GM21367 (cell line): ENCODE measurements around the gene HLA-A.

Experiments used
- ATAC-seq: cut with Tn5 transposase; IDR thresholded peaks from one replicate; pipeline ENCODE4 v1.9.1; 2021; ENCODE audit not compliant: unreplicated experiment

The HLA-A gene

DNA sequence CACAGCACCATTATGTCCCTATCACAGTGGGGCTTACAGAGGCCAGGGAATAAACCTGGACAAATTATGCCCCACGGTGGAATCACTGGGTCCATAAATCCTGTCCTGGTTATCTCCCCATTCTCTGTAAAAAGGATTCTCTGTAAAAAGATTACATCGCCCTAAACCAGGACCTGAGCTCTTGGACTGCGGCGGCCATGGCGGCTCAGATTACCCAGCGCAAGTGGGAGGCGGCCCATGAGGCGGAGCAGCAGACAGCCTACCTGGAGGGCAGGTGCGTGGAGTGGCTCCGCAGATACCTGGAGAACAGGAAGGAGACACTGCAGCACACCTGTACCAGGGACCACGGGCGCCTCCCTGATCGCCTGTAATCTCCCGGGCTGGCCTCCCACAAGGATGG, 8.4 kb upstream of the HLA-A start:
- ATAC-seq = no peak

DNA sequence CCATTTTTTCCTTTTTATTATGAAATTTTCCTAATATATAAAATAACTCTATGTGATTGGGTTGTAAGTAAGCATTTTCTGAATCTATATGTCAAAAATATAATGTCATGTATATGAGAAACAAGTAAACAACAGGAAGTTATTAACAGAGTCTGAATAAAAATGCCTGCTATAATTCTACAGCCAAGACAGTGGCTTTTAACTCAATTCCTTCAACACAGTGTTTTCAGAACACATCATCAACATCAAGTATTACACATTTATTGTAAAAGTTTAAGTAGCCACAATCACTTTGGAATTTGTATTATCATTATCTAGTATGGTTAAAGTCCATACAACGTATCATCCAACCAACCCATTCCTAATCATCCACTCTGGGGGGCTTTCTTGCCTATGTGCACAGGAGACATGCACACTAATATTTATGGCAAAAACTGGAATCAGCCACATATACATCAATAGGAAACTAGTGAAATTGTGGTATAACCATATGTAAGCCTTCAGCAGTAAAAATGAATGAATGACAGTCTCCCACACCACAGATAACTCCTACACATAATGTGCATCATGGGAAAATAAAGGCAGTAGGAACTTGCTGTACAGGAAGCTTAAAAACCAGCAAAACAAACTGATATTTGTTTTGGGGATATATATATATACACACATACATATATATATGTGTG, 6.9 kb upstream of the HLA-A start:
- no peak for ATAC-seq

DNA sequence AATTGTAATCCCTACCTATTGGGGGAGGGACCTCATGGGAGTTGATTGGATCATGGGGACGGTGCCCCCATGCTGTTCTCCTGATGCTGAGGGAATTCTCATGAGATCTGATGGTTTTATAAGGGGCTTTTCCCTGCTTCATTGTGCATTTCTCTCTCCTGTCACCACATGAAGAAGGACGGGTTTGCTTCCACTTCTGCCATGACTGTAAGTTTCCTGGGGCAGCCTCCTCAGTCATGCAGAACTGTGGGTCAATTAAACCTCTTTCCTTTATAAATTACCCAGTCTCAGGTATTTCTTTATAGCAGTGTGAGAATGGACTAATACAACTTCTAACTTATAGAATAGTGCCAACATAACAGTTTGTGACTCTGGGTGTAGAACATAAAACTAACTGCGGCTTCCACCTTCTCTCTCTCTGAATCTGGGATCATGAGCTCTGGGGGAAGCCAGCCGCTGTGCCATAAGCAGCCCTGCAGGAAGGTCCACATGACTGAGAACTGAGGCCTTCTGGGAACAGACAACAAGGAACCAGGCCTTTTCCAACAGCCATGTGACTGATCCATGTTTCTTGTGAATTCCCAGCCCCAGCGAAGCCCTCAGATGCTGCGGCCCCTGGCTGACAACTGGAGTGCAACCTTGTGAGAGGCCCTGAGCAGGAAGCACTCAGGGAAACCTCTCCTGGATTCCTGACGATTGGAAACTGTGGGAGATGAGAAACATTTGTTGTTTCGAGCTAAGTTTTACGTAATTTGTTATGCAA, 3.4 kb upstream of the HLA-A start:
- no peak for ATAC-seq

DNA sequence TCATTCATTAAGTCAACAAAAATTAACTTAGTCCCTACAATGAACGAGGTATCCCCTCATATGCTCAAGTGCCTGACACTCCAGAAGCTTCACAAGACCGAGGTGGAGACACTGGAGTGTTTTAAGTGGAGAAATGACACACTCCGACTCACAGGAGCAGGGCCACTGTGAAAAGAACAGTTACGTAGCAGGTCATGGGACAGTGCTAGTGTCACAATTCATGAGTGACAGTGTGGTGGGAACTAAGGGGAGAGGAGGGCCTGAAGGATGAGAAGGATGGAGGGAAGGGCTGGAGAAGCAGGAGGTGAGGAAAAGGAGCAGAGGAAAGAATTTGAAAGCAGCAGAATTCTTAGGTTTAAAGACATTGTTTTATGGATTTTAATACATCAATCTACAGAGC, 1.3 kb upstream of the HLA-A start:
- no peak for ATAC-seq

DNA sequence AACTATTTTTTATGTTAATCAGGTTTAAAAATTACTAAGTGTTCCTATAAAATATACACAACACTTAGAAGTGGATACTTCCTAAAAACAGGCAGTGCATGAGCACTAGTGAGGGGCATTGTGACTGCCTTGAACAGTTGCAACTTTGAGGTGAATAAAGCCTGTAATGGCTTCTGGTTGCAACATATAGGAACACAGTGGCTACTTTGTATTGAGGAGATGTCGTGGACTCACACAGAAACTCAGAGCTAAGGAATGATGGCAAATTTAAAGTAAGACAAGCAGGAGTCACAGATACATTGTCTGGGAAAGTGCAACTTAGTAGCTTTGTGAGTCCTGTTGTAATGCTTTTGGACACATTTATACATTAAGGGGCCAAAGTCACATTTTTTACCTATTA, 861 bp upstream of the HLA-A start:
- no peak for ATAC-seq

DNA sequence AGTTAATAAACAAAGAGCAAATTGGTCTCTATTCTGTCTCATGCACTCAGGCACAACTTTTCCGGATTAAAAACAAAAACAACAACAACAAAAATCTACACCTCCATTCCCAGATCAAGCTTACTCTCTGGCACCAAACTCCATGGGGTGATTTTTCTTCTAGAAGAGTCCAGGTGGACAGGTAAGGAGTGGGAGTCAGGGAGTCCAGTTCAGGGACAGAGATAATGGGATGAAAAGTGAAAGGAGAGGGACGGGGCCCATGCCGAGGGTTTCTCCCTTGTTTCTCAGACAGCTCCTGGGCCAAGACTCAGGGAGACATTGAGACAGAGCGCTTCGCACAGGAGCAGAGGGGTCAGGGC, 437 bp upstream of the HLA-A start:
- ATAC-seq = no peak

DNA sequence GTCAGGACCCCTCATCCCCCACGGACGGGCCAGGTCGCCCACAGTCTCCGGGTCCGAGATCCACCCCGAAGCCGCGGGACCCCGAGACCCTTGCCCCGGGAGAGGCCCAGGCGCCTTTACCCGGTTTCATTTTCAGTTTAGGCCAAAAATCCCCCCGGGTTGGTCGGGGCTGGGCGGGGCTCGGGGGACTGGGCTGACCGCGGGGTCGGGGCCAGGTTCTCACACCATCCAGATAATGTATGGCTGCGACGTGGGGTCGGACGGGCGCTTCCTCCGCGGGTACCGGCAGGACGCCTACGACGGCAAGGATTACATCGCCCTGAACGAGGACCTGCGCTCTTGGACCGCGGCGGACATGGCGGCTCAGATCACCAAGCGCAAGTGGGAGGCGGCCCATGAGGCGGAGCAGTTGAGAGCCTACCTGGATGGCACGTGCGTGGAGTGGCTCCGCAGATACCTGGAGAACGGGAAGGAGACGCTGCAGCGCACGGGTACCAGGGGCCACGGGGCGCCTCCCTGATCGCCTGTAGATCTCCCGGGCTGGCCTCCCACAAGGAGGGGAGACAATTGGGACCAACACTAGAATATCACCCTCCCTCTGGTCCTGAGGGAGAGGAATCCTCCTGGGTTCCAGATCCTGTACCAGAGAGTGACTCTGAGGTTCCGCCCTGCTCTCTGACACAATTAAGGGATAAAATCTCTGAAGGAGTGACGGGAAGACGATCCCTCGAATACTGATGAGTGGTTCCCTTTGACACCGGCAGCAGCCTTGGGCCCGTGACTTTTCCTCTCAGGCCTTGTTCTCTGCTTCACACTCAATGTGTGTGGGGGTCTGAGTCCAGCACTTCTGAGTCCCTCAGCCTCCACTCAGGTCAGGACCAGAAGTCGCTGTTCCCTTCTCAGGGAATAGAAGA, 978 bp downstream of the HLA-A start:
- ATAC-seq = no peak

DNA sequence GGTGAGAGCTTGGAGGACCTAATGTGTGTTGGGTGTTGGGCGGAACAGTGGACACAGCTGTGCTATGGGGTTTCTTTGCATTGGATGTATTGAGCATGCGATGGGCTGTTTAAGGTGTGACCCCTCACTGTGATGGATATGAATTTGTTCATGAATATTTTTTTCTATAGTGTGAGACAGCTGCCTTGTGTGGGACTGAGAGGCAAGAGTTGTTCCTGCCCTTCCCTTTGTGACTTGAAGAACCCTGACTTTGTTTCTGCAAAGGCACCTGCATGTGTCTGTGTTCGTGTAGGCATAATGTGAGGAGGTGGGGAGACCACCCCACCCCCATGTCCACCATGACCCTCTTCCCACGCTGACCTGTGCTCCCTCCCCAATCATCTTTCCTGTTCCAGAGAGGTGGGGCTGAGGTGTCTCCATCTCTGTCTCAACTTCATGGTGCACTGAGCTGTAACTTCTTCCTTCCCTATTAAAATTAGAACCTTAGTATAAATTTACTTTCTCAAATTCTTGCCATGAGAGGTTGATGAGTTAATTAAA, 3.0 kb downstream of the HLA-A start:
- ATAC-seq = no peak

DNA sequence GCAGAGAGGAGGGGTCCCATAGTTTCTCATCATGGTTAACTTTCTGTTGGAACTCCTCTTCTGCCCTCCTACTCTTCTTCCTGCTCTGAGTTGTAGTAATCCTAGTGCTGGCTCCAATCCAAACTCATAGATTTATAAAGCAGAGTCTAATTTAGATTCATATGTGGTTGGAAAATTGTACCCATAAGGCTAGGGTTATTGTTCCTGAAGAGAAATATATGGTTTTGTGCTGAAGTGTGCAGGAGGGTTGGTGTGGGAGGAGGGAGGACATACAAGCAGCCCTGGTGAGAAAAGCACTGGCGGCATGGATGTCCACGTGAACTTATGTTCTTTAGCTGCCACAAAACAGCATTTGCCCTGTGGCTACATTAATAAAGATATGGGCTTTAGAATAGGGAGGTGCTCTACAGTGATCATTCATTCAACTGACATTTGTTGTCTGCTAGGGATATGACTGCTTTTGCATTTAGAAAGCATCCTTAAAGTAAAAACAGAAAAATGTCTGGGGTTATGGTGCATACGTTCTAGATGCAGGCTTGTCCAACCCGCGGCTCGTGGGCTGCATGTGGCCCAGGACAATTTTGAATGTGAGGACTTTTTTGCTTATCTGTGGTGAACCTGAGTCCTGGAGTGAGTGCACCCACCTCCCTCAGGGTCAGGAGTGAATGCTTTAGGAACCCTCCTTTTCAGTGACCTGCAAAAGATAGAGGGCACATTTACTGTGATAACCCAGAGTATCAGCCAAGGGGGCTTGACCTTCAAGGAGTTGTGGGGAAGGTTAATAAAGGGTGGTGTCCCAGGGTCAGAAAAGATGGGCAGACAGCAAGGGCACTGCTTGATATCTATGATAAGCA, 4.1 kb downstream of the HLA-A start:
- no peak for ATAC-seq

DNA sequence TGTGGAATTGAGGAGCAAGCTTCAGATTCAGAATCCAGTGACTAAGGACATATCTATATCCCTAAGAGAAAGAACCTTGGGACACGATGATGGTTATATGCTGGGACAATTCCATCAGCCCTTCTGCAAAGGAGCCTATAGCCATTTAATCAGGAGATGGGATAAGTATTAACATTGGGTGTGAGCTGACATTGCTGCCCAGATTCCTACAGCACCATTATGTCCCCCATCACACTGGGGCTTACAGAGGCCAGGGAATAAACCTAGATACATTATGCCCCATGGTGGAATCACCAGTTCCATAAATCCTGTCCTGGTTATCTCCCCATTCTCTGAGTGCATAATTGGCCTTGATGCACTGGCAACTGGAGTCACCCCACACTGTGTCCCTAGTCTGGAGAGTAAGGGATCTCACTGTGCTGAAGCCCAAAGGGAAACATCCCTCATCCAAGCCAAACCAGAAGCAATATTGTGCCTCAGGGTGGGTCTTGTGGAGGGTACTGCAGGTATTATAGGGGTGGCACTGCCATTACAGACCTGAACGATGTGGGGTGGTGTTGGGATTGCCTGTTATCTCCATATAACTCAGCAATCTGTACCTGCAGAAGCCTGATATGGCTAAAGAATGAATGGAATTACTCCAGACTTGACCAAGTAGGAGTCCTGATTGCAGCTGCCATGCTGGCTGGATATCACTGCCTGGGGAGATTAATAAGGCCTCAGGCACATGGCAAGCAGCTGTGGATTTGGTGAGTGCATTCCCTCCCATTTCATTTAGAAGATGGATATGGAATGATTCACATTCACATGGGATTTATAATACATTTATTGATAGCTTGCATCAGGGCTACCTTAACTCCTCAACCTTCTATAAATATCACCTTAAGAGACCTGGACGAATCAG, 5.0 kb downstream of the HLA-A start:
- no peak for ATAC-seq

DNA sequence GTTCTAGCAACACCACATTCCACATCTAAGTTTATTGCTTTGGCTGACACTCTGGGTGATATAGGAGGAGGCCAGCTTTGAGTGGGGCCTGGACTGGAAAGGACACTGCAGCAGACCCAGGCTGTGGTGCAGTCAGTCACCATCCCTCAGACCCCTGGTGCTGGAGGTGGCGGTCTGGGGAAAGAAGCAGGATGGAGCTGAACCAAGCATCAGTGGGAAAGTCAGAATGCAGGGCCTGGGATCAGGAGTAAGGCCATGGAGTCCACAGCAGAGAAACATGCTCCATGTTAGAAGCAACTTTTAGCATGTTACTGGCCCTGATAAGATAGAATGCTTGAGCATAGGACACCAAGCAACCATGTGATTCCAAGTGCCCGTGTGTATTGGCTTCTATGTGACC, 5.9 kb downstream of the HLA-A start:
- ATAC-seq = no peak

DNA sequence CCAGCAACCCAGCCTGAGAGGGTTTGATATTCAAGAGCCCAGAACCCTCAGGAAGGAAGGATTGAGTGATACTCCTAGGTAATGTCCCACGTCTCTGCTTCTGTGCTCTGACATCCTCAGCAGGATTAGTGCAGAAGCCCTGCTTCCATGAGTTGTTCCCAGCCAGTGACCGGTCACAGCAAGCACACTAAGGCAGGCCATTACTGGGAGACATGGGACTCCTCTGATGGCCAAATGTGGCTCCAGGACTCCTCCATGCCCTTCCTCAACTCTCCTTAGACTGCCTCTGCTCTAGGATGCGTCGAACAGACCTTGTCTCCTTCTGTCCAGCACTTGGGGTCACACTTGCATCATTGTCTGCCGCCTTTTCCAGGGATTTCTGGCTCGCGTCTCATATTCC, 7.6 kb downstream of the HLA-A start:
- no peak for ATAC-seq

DNA sequence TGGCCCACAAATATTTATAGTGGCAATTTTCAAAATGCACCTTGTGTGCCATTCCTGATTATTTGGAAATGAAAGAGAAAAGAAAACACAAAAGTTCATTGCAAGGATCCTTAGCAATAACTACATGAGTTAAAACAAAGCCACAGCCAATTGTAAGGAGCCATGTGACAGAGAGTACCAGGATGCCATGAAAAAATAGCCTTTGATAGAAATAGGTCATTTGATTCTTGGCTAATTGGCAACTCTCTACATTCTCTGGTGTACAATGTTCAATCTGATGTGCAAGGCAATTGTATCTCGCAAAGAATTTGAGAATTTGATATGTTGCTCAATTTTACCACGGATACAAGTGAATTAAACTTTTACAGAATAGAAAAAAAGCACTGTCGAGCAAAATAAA, 9.6 kb downstream of the HLA-A start:
- ATAC-seq = no peak

DNA sequence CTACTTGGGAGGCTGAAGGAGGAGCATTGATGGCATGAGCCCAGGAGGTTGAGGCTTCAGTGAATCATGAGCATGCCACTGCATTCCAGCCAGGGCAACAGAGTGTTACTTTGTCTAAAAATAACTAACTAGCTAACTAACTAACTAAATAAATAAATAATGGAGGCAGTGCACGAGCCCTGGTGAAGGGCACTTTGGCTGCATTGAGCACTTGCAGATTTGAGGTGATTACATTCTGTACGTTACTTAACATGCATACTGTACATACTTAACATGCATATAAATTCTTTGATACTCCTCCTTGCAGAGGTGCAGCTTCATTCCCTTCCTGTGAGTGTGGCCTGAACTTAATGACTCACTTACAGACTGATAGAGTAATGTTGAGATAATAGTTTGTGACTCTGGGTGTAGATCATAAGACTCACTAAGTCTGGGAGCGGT, 10.7 kb downstream of the HLA-A start:
- ATAC-seq = no peak

DNA sequence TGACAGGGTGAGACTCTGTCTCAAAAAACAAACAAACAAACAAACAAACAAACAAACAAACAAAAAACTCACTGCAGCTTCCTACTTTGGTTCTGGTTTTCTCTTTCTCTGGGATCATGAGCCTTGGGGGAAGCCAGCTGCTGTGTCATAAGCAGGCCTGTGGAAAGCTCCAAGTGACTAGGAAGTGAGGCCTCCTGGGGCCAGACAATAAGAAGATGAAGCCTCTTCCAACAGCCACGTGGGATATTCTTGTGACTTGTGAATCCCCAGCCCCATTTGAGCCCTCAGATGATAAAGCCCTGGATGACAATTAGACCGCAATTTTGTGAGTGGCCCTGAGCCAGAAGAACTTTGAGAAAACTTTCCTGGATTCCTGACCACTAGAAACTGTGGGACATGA, 11.4 kb downstream of the HLA-A start:
- no peak for ATAC-seq

DNA sequence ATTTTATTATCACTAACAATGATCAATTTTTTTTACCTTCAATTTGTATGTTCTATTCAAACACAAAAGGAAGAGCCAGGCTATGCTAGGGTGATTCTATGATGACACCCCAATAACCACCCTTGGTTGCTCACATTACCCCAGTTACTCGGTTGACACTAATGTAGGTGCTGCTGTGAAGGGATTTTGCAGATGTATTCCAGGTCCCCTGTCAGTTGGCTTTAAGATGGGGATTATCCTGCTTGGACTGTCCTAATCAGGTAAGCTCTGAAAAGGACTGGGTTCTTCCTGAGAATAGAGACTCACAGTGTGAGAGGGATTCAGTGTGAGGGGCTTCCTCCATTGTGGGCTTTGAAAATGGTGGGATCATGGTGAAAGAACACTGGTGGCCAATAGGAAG, 11.9 kb downstream of the HLA-A start:
- no peak for ATAC-seq

DNA sequence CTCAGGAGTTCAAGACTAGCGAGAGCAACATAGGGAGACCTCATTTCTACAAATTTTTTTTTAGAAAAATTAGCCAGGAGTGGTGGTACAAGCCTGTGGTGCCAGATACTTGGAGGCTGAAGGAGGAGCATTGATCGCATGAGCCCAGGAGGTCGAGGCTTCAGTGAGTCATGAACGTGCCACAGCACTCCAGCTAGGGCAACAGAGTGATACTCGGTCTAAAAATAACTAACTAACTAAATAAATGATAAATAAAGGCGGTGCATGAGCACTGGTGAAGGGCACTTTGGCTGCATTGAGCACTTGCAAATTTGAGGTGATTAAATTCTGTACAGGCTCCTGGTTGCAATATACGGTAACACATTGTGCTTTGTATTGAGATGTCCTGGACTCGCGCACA, 13.5 kb downstream of the HLA-A start:
- ATAC-seq = no peak

DNA sequence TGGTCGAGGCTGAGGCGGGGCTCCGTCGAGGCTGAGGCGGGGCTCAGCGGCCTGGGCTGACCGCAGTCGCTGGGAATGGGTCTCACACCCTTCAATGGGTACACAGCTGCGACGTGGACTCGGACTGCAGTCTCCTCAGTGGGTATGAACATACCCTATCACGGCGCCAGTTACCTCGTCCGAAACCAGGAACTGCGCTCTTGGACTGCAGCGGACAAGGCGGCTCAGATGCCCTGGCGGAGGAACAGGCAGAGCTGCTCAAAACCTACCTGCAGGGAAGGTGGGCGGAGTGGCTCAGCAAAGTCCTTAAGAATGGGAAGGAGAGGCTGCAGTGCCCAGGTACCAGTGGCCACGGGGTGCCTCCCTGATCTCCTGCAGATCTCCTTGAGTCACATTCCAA, 14.2 kb downstream of the HLA-A start:
- ATAC-seq = no peak

DNA sequence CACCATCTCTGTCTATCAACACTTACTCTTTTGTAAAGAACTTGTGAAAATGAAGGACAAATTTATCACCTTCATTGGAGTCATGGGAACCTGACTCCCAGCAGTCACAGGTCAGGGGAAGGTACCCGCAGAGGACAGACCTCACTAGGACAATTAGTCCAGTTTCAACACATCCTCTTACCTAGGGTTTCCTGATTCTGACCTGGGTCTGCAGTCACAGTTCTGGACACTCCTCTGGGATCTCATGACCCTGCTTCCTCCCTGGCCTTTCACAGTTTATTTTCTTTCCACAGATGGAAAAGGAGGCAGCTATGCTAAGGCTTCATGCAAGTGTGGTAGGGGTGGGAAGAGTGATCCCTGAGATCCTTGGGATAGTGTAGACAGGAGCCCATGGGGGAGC, 15.7 kb downstream of the HLA-A start:
- no peak for ATAC-seq

DNA sequence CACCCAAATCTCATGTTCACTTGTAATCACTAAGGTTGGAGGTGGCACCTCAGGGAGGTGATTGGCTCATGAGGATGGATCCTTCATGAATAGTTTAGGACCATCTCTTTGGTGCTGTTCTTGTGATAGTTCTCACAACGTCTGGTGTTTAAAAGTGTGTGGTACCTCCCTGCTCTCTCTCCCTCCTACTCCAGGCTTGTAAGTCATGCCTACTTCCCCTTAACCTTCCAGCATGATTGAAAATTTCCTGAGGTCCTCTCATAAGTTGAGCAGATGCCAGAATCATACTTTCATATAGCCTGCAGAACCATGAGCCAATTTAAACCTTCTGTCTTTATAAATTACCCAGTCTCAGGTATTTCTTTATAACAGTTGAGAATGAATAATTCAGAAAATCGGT, 16.6 kb downstream of the HLA-A start:
- ATAC-seq = no peak
